GM13976 (cell line): ENCODE data around the gene DIP2B.

Experiments
- DNase-seq: peaks from one replicate; pipeline ENCODE4 v3.0.0; 2012; ENCODE audit warnings: low spot score
- in situ Hi-C: fragments of 300-500 bp; cut with MboI; formaldehyde crosslinking; loops from one replicate; pipeline ENCODE4 v1.12.0; 2022; ENCODE audit warnings: low sequenced_read_pairs, mixed read lengths, inconsistent platforms; ENCODE audit not compliant: unreplicated experiment
- TF ChIP-seq, protein P1 (sequence below): IDR thresholded peaks from 2 replicates; pipeline ENCODE4 v1.5.1; 2012; ENCODE audit warnings: borderline replicate concordance, mild to moderate bottlenecking; ENCODE audit not compliant: insufficient read depth; ENCODE audit errors: extremely low read depth, missing control alignments, control extremely low read depth

DIP2B gene

DNA sequence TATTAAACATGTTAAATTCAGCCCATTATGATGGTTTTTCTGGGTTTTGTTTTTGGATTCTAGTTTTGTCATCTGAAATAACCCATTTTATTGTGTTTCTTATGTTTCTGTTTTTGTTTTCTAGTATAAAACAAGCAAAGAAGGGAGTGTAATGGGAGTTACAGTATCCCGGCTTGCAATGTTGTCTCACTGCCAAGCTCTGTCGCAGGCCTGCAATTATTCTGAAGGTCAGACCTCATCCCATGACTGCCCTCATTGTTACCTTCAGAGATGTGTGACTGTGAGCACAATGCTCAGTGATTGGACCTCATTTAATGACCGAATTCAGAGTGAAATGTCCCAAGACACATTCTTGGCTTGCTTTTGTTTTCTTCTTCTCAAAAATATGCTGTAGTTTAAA is 186.1 kb downstream of the DIP2B start:
- no peak for DNase-seq
- in situ Hi-C loops = no loop called here
- TF ChIP-seq, protein P1, sequence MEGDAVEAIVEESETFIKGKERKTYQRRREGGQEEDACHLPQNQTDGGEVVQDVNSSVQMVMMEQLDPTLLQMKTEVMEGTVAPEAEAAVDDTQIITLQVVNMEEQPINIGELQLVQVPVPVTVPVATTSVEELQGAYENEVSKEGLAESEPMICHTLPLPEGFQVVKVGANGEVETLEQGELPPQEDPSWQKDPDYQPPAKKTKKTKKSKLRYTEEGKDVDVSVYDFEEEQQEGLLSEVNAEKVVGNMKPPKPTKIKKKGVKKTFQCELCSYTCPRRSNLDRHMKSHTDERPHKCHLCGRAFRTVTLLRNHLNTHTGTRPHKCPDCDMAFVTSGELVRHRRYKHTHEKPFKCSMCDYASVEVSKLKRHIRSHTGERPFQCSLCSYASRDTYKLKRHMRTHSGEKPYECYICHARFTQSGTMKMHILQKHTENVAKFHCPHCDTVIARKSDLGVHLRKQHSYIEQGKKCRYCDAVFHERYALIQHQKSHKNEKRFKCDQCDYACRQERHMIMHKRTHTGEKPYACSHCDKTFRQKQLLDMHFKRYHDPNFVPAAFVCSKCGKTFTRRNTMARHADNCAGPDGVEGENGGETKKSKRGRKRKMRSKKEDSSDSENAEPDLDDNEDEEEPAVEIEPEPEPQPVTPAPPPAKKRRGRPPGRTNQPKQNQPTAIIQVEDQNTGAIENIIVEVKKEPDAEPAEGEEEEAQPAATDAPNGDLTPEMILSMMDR = no peak

GRCh38 chr12:50695961-50696360 is 191.2 kb downstream of the DIP2B start:
- no peak for DNase-seq
- TF ChIP-seq, protein P1 = no peak
- in situ Hi-C loops = no loop called here

- in situ Hi-C loops = no loop called here
- TF ChIP-seq, protein P1 = no peak
- DNase-seq = no peak
Observed at GRCh38 chr12:50696931-50697330, 192.1 kb downstream of the DIP2B start.

GRCh38 chr12:50699154-50699553 is 194.4 kb downstream of the DIP2B start:
- in situ Hi-C loops = no loop called here
- TF ChIP-seq, protein P1 = no peak
- DNase-seq = no peak

DNA sequence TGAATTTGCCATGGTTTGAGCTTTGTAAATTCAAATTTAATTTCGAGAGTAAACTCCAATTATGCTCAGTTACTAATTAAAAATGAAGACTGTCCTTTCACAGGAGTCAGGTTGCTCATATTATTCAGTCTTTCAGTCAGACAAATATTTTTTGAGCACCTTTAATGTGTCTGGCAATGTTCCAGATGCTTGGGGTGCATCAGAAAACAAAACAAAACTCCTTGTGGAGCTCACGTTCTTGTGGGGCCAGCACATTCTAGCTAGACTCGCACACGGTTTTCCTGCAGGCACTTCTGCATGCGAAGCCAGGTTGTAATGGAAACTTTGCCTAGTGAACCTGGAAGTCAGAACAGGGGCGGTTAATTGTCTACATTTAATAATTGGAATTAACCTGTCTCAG is 195.2 kb downstream of the DIP2B start:
- in situ Hi-C loops = no loop called here
- TF ChIP-seq, protein P1 = no peak

DNA sequence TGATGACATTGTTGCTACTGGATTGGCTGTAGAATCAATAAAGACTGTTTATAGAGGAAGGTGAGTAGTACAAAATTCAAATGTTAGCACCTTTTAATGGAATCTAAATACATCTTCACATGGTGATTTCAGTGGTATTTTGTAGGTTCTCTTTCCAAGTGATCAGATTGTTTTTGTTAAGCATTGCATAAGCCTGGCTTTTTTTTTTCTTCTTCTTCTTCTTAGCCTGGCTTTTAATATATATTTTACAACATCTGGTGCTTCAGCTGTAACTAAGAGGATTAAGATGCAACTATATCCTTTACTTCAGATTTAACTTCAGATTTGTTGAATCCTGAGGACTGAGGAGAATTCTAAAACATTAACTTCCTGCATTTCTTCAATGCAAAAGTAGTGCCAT is 201.8 kb downstream of the DIP2B start:
- no peak for DNase-seq
- TF ChIP-seq, protein P1 = no peak
- in situ Hi-C loops = no loop called here

More for the DNA sequence above, 195.2 kb downstream of the DIP2B start:
- no peak for DNase-seq

DNA sequence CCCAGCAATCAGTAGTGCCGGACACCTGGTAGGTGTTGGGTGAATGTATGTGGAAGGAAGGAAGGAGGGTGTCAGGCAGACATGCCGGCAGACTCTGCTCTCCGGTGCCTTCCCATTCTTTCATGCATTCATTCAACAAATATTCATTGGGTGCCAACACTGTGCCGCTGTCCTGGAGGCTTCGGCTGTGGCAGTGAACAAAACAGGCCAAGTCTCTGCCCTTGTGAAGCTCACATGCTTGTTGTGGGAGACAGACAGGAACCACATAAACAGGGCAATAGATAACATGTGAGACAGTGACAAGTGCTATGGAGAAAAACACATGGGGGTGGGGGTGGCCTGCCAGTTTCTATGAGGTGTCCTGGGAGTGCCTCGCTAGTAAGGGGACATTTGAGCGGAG is 202.6 kb downstream of the DIP2B start:
- TF ChIP-seq, protein P1 = no peak
- no peak for DNase-seq
- in situ Hi-C loops = no loop called here
